ENCODE data around the gene ZNF362. TPM values are rescaled to one million over a fixed set of nuclear protein-coding genes. Genes with fewer than 3 reads are reported as not detected.
A peak's percentile ranks its signal among the peaks of the same experiment; 100 is the strongest.

ZNF362 gene
- total and polyA plus RNA-seq, 2 of the 13 experiments (the other 11 are each of a cell fraction or from before 2014, with no cell fraction given), result 8.3 to 14.2 TPM

- TF ChIP-seq AKNA (CRISPR knock-in tag; IDR thresholded peaks at IDR 0.05; ENCODE audit: borderline replicate concordance) (no peak), KAT2B (IDR thresholded peaks at IDR 0.05; ENCODE audit: borderline replicate concordance, low read depth, low read length) (no peak), BHLHE40 (IDR thresholded peaks at IDR 0.05; ENCODE audit: low read length) (no peak), RFX5 (IDR thresholded peaks at IDR 0.05; ENCODE audit: low read depth, low read length) (no peak), ZNF652 (CRISPR knock-in tag; IDR thresholded peaks at IDR 0.05; ENCODE audit: borderline replicate concordance, low read depth) (0 out of 2 replicates have a peak, but pooled peaks have one; percentile 12), MYPOP (CRISPR knock-in tag; IDR thresholded peaks at IDR 0.05) (no peak), SNAPC2 (CRISPR knock-in tag; IDR thresholded peaks at IDR 0.05) (no peak), GZF1 (CRISPR knock-in tag; IDR thresholded peaks at IDR 0.05) (no peak), HNF4G (IDR thresholded peaks at IDR 0.05; ENCODE audit: borderline replicate concordance, low read depth, low read length) (no peak), HNF4G (CRISPR knock-in tag; IDR thresholded peaks at IDR 0.05; ENCODE audit: borderline replicate concordance, low read depth) (peak; percentile 42; the same call in 1 of the 2 replicates), ZNF766 (CRISPR knock-in tag; IDR thresholded peaks at IDR 0.05; ENCODE audit: borderline replicate concordance) (no peak), PATZ1 (CRISPR knock-in tag; IDR thresholded peaks at IDR 0.05) (peak; percentile 27), POGK (CRISPR knock-in tag; conservative IDR thresholded peaks at IDR 0.05) (no peak), ZNF205 (CRISPR knock-in tag; IDR thresholded peaks at IDR 0.05) (peak; percentile 18; the same call in 1 of the 2 replicates)
- TF ChIP-seq, protein P1, sequence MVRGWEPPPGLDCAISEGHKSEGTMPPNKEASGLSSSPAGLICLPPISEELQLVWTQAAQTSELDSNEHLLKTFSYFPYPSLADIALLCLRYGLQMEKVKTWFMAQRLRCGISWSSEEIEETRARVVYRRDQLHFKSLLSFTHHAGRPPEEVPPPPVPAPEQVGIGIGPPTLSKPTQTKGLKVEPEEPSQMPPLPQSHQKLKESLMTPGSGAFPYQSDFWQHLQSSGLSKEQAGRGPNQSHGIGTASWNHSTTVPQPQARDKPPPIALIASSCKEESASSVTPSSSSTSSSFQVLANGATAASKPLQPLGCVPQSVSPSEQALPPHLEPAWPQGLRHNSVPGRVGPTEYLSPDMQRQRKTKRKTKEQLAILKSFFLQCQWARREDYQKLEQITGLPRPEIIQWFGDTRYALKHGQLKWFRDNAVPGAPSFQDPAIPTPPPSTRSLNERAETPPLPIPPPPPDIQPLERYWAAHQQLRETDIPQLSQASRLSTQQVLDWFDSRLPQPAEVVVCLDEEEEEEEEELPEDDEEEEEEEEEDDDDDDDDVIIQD (CRISPR knock-in tag; IDR thresholded peaks at IDR 0.05; ENCODE audit: low read depth), result peak; percentile 37; the same call in 1 of the 2 replicates
- TF ChIP-seq, protein P2, sequence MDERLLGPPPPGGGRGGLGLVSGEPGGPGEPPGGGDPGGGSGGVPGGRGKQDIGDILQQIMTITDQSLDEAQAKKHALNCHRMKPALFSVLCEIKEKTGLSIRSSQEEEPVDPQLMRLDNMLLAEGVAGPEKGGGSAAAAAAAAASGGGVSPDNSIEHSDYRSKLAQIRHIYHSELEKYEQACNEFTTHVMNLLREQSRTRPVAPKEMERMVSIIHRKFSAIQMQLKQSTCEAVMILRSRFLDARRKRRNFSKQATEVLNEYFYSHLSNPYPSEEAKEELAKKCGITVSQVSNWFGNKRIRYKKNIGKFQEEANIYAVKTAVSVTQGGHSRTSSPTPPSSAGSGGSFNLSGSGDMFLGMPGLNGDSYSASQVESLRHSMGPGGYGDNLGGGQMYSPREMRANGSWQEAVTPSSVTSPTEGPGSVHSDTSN (CRISPR knock-in tag; IDR thresholded peaks at IDR 0.05), result no peak
These were observed 90.8 kb downstream of the ZNF362 start (continued) for GRCh38 chr1:33346927-33347649.

Measured in HepG2 (cell line).